HG02852 (cell line): ENCODE measurements around the gene SLC25A15.
A peak's percentile ranks its signal among the peaks of the same experiment; 100 is the strongest.

Experiments used
- ATAC-seq: cut with Tn5 transposase; IDR thresholded peaks from one replicate; pipeline ENCODE4 v1.9.1; 2021; ENCODE audit warnings: mild to moderate bottlenecking, moderate library complexity; ENCODE audit not compliant: unreplicated experiment

Gene SLC25A15

GRCh38 chr13:40789275-40790153 is at the start of gene SLC25A15:
SLC25A15 (plus strand) TSS chr13:40789611; CDS start chr13:40793227, 3,616 bp downstream.
- peak; percentile 75 for ATAC-seq

GRCh38 chr13:40749327-40749726 is 40.1 kb upstream of the SLC25A15 start:
- no peak for ATAC-seq

- no peak for ATAC-seq
Measured at GRCh38 chr13:40755082-40755700, 34.2 kb upstream of the SLC25A15 start.

- ATAC-seq = peak; percentile 57
Measured at GRCh38 chr13:40756042-40756441, 33.4 kb upstream of the SLC25A15 start.

GRCh38 chr13:40758811-40759210 is 30.6 kb upstream of the SLC25A15 start:
- ATAC-seq = no peak

- no peak for ATAC-seq
Measured at GRCh38 chr13:40762849-40763248, 26.6 kb upstream of the SLC25A15 start.

- peak; percentile 53 for ATAC-seq
Measured at GRCh38 chr13:40764587-40765403, 24.6 kb upstream of the SLC25A15 start.

GRCh38 chr13:40765602-40766001 is 23.8 kb upstream of the SLC25A15 start:
- ATAC-seq = no peak

- ATAC-seq = no peak
Measured at GRCh38 chr13:40769970-40770369, 19.4 kb upstream of the SLC25A15 start.

GRCh38 chr13:40770609-40770933 is 18.8 kb upstream of the SLC25A15 start:
- no peak for ATAC-seq

GRCh38 chr13:40770934-40771618 is 18.3 kb upstream of the SLC25A15 start, which contains the start of gene MRPS31:
MRPS31 (minus strand) TSS chr13:40771190; CDS start chr13:40771136, 54 bp downstream.
- ATAC-seq = peak; percentile 98

- ATAC-seq = no peak
Measured at GRCh38 chr13:40772765-40773473, 16.5 kb upstream of the SLC25A15 start.

GRCh38 chr13:40774672-40775071 is 14.7 kb upstream of the SLC25A15 start:
- ATAC-seq = no peak

GRCh38 chr13:40776232-40776631 is 13.2 kb upstream of the SLC25A15 start:
- ATAC-seq = no peak

- peak; percentile 62 for ATAC-seq
Measured at GRCh38 chr13:40776681-40777165, 12.7 kb upstream of the SLC25A15 start.

- peak; percentile 82 for ATAC-seq
Measured at GRCh38 chr13:40777166-40777808, 12.1 kb upstream of the SLC25A15 start.

- no peak for ATAC-seq
Measured at GRCh38 chr13:40777809-40778175, 11.6 kb upstream of the SLC25A15 start.

GRCh38 chr13:40779049-40779448 is 10.4 kb upstream of the SLC25A15 start:
- ATAC-seq = no peak

GRCh38 chr13:40779796-40780285 is 9.6 kb upstream of the SLC25A15 start:
- no peak for ATAC-seq
